Measurements from ENCODE around the gene TMED8.

Gene TMED8

DNA sequence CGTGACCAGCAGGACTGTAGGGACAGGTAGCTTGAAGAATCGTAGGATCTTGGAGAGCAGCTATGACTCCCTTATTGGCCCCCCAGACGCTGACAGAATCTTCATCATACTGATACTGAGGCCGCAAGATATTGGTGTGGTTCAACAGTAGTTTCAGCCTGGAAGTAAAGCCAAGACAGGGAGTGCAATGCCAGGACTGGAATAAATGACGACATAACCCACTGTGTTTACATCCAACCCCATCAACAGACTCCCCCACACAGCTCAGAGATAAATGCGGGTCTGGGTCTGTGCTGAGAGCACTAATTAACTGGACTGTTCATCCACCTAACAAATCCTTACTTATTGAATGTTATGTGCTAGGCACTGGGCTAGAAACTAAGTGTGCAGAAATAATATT is 29.8 kb upstream of the TMED8 start:
- Histone ChIP-seq H3K27me3 (ENCODE audit: control insufficient read depth, insufficient read depth, low read length) (no peaks in the 10 kb centered on the region), H3K36me3 (ENCODE audit: control insufficient read depth, insufficient read depth, low read length) (no peaks in the 10 kb centered on the region), H3K4me1 (ENCODE audit: control insufficient read depth, insufficient read depth, low read length) (no peaks in the 10 kb centered on the region), H3K27ac (ENCODE audit: low read depth, low read length) (no peak overlapping the region), H3K9ac (ENCODE audit: low read length) (no peak overlapping the region), H3K4me3 (ENCODE audit: low read depth, low read length) (no peak overlapping the region), H3K9me3 (ENCODE audit: control insufficient read depth, insufficient read depth, low read depth, low read length) (no peaks in the 10 kb centered on the region)

DNA sequence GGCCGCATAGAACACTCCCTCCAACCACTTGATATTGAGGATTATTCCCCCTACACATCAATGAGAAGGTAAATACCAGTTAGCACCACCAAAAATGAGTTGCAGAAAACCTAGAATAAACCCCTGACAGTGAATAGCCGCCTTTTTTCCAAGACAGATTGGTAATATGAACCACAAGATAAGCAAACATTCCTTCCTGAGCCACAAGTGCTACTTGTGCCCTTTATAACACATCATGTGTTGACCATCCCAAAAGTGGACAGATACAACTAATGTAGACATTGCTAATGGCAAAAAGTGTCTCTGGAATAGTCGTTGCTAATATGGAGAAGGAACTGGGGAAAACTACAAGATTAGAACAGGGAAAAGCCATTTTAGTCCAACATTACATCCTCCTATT is 29.2 kb upstream of the TMED8 start:
- no peaks in the 10 kb centered on the region for H3K4me1 ChIP-seq (ENCODE audit: control insufficient read depth, insufficient read depth, low read length)
- no peaks in the 10 kb centered on the region for H3K36me3 ChIP-seq (ENCODE audit: control insufficient read depth, insufficient read depth, low read length)
- no peaks in the 10 kb centered on the region for H3K27me3 ChIP-seq (ENCODE audit: control insufficient read depth, insufficient read depth, low read length)
- H3K27ac ChIP-seq (ENCODE audit: low read depth, low read length): no peak overlapping the region
- no peak overlapping the region for H3K9ac ChIP-seq (ENCODE audit: low read length)
- H3K9me3 ChIP-seq (ENCODE audit: control insufficient read depth, insufficient read depth, low read depth, low read length): no peaks in the 10 kb centered on the region
- no peak overlapping the region for H3K4me3 ChIP-seq (ENCODE audit: low read depth, low read length)

DNA sequence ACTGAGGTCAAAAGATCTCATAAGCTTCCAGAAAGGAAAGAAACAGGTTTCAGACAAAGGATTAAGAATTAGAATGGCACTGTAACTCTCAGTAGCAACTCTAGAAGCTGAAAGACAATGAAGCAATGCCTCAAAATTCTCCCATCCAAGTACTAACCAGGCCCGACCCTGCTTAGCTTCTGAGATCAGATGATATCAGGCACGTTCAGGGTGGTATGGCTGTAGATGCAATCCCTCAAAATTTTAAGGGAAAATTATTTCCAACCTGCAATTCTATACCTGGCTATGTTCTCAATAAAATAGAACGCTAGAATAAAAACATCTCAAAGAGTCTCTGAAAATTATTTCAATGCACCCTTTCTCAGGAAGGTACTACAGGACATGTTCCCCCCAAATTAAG is 26.9 kb upstream of the TMED8 start:
- no peaks in the 10 kb centered on the region for H3K9me3 ChIP-seq (ENCODE audit: control insufficient read depth, insufficient read depth, low read depth, low read length)
- H3K36me3 ChIP-seq (ENCODE audit: control insufficient read depth, insufficient read depth, low read length): no peaks in the 10 kb centered on the region
- H3K27me3 ChIP-seq (ENCODE audit: control insufficient read depth, insufficient read depth, low read length): no peaks in the 10 kb centered on the region
- H3K4me3 ChIP-seq (ENCODE audit: low read depth, low read length): no peak overlapping the region
- H3K27ac ChIP-seq (ENCODE audit: low read depth, low read length): no peak overlapping the region
- no peaks in the 10 kb centered on the region for H3K4me1 ChIP-seq (ENCODE audit: control insufficient read depth, insufficient read depth, low read length)
- H3K9ac ChIP-seq (ENCODE audit: low read length): no peak overlapping the region

DNA sequence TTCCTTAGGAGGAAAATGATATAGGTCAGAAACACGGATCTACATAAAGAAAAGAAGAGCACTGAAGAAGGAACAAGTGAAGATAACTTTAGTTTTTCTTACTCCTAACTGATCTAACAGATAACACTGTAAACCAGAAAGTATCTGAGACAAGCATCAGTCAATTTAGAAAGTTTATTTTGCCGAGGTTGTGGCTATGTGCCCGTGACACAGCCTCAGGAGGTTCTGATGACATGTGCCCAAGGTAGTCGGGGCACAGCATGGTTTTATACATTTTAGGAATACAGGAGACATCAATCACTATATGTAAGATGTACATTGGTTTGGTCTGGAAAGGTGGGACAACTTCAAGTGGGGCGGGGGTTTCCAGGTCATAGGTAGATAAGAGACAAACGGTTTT is 23.3 kb upstream of the TMED8 start:
- Histone ChIP-seq H3K9me3 (ENCODE audit: control insufficient read depth, insufficient read depth, low read depth, low read length) (0 out of 2 replicates have a peak, but pooled peaks cover 3% of the 10 kb centered on the region), H3K27ac (ENCODE audit: low read depth, low read length) (no peak overlapping the region), H3K4me1 (ENCODE audit: control insufficient read depth, insufficient read depth, low read length) (no peaks in the 10 kb centered on the region), H3K36me3 (ENCODE audit: control insufficient read depth, insufficient read depth, low read length) (no peaks in the 10 kb centered on the region), H3K9ac (ENCODE audit: low read length) (no peak overlapping the region), H3K27me3 (ENCODE audit: control insufficient read depth, insufficient read depth, low read length) (no peaks in the 10 kb centered on the region), H3K4me3 (ENCODE audit: low read depth, low read length) (no peak overlapping the region)

DNA sequence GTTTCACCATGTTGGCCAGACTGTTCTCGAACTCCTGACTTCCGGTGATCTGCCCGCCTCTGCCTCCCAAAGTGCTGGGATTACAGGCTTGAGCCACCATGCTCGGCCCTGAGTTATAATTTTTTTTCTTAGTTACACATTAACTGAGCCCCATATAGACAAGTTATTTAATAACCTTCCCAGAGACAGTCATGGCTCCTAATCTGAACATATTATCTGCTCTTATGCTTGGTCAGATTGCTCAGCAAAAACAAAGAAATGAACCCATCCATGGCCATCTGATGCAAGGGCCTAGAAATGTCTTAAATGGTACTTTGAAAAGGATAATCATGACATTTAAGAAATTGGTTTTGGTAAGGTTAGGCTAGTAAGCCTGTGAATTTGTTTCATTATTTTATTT is 13.3 kb upstream of the TMED8 start:
- Histone ChIP-seq H3K9me3 (ENCODE audit: control insufficient read depth, insufficient read depth, low read depth, low read length) (no peaks in the 10 kb centered on the region), H3K4me1 (ENCODE audit: control insufficient read depth, insufficient read depth, low read length) (no peaks in the 10 kb centered on the region), H3K36me3 (ENCODE audit: control insufficient read depth, insufficient read depth, low read length) (no peaks in the 10 kb centered on the region), H3K9ac (ENCODE audit: low read length) (no peak overlapping the region), H3K27ac (ENCODE audit: low read depth, low read length) (no peak overlapping the region), H3K27me3 (ENCODE audit: control insufficient read depth, insufficient read depth, low read length) (no peaks in the 10 kb centered on the region), H3K4me3 (ENCODE audit: low read depth, low read length) (no peak overlapping the region)

DNA sequence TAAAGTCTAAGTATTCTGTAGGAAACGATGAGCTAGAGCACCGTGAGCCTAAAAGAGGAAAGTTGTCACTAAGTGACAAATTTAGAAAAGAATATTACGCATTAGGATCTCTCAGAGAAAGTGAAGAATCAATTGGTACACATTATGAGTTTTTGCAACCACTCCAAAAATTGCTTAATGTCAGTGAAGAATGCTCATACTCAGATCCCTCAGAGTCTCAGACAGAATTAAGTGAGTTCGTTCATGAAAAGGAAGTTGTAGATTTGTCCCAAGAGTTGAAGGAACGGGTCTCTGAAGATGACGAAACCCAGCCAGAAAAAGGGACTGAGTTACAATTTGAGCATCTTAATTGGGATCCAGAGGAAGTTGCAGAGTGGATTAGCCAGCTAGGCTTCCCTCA is 1.8 kb upstream of the TMED8 start:
- Histone ChIP-seq H3K36me3 (ENCODE audit: control insufficient read depth, insufficient read depth, low read length) (no peaks in the 10 kb centered on the region), H3K4me1 (ENCODE audit: control insufficient read depth, insufficient read depth, low read length) (peaks cover 14% of the 10 kb centered on the region; the same call in 1 of the 2 replicates), H3K27ac (ENCODE audit: low read depth, low read length) (no peak overlapping the region), H3K27me3 (ENCODE audit: control insufficient read depth, insufficient read depth, low read length) (no peaks in the 10 kb centered on the region), H3K9ac (ENCODE audit: low read length) (no peak overlapping the region), H3K4me3 (ENCODE audit: low read depth, low read length) (no peak overlapping the region), H3K9me3 (ENCODE audit: control insufficient read depth, insufficient read depth, low read depth, low read length) (no peaks in the 10 kb centered on the region)

DNA sequence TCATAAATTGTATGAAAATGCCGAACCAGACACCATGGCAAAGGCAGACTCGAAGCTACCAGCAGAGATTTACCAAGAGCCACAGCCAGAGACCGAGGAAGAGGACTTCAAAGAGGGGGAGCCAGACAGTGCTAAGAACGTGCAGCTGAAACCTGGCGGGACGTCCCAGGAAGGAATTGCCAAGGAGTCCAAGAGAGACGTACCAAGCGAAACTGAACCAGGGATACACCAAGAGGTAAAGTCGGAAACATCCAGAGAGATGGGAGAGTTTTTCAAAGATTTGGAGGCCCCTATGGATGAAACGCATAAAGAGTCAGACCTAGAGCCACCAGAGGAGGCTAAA is 579 bp upstream of the TMED8 start:
- H3K4me3 ChIP-seq (ENCODE audit: low read depth, low read length): peak overlapping the region; percentile 97
- H3K27ac ChIP-seq (ENCODE audit: low read depth, low read length): no peak overlapping the region
- no peaks in the 10 kb centered on the region for H3K36me3 ChIP-seq (ENCODE audit: control insufficient read depth, insufficient read depth, low read length)
- H3K4me1 ChIP-seq (ENCODE audit: control insufficient read depth, insufficient read depth, low read length): peaks cover 14% of the 10 kb centered on the region; the same call in 1 of the 2 replicates
- peak overlapping the region; percentile 78 for H3K9ac ChIP-seq (ENCODE audit: low read length)
- no peaks in the 10 kb centered on the region for H3K27me3 ChIP-seq (ENCODE audit: control insufficient read depth, insufficient read depth, low read length)
- no peaks in the 10 kb centered on the region for H3K9me3 ChIP-seq (ENCODE audit: control insufficient read depth, insufficient read depth, low read depth, low read length)

DNA sequence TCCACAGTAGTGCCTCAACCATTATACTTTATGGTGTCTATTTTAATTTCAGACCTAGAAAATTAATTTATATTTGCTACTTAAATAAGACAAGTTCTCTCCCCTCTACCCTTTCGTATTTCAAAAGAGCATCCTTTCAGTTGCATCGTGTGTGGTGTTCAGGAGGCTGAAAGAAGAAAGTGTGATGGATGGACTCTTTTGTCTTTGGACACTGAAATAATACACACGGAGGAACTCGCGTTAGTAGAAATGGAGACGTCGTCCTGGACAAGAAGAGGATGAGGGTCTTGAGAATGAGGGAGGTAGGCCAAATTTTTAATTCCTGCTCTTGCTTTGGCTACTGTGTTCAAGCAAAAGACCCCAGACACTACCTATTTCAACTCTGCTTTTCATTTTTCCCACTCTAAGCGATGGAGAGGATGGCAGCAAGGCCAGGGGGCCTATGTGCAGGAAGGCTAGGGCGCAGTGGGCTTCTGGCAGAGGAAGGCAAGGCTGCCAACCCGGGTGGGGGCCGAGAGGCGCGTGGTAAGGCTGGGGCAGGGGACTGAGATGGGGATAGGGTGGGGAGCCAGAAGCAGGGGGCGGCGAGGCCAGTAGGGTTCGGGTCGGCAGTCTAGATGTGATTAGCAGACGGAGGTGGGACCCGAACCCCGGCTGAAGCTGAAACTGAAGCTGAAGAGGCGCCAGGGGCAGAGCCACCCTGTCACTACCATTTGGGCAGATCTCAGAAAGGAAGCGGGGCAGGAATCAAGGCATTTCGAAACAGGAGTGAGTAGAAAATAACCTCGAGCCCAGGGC is 722 bp downstream of the TMED8 start:
- H3K9ac ChIP-seq (ENCODE audit: low read length): peak overlapping the region; percentile 78
- H3K4me1 ChIP-seq (ENCODE audit: control insufficient read depth, insufficient read depth, low read length): peaks cover 14% of the 10 kb centered on the region; the same call in 1 of the 2 replicates
- peak overlapping the region; percentile 79; the same call in 1 of the 2 replicates for H3K27ac ChIP-seq (ENCODE audit: low read depth, low read length)
- peak overlapping the region; percentile 97 for H3K4me3 ChIP-seq (ENCODE audit: low read depth, low read length)
- H3K27me3 ChIP-seq (ENCODE audit: control insufficient read depth, insufficient read depth, low read length): no peaks in the 10 kb centered on the region
- H3K9me3 ChIP-seq (ENCODE audit: control insufficient read depth, insufficient read depth, low read depth, low read length): no peaks in the 10 kb centered on the region
- H3K36me3 ChIP-seq (ENCODE audit: control insufficient read depth, insufficient read depth, low read length): no peaks in the 10 kb centered on the region

DNA sequence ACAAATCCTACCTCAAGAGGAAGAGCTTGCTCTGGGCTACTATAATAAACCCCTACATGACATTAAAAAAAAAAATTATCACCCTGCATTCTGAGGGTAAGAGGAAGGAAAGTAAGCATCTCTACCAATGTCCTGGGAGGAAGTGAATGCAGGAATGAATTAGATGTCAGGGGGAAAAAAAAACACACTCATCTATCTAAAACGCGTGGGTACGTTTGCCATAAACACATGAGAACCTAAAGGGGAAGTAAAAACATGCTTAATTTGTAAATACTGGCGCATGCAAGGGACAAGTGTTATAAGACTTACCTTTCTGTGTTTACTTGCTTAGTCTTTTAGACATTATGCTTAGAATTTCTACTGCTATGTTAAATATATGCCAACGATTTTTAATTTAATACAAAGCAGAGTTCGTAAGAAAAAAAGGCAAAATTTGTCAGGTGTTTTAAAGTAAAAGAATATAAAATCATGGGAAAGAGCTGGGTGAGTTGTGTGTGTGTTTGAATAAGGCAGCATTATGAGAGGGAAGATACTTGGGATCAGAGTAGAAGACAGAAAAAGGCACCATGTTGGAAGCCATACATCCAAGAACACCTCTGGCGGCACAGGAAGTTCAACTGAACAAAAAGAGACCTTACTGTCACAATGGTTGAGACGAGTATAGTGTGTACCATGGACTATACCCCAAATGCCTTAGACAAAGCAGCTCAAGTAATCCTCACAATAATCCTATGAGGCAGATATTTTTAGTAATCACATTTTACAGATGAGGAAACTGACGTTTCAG is 1.5 kb downstream of the TMED8 start:
- Histone ChIP-seq H3K9ac (ENCODE audit: low read length) (no peak overlapping the region), H3K36me3 (ENCODE audit: control insufficient read depth, insufficient read depth, low read length) (no peaks in the 10 kb centered on the region), H3K4me3 (ENCODE audit: low read depth, low read length) (peak overlapping the region; percentile 97; the same call in 1 of the 2 replicates), H3K27ac (ENCODE audit: low read depth, low read length) (no peak overlapping the region), H3K4me1 (ENCODE audit: control insufficient read depth, insufficient read depth, low read length) (peaks cover 14% of the 10 kb centered on the region; the same call in 1 of the 2 replicates), H3K27me3 (ENCODE audit: control insufficient read depth, insufficient read depth, low read length) (no peaks in the 10 kb centered on the region), H3K9me3 (ENCODE audit: control insufficient read depth, insufficient read depth, low read depth, low read length) (no peaks in the 10 kb centered on the region)

DNA sequence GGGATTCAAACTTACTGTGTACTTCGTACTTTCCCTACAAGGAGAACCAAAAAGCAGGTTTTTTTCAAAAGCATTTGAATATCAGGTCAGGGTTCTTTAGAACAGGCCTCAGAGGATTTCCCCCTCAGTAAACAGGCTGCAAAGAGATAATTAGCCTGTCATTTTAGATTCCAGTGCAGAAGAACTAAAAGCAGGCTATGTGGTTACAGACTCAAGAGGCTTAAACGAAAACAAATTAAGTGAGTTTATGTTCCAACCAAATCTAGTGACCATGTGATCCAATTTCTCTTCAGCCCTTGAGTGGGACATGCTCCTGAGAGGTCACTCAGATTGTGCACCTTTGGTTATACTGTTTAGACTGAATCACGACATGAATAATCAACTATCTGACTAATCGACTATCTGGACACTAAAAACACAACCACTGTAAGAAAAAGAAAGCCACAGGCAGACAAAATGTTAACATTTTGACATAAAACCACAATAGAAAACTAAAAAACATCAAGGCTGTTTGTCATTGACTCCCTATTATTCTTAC is 4.5 kb downstream of the TMED8 start:
- H3K27me3 ChIP-seq (ENCODE audit: control insufficient read depth, insufficient read depth, low read length): no peaks in the 10 kb centered on the region
- no peak overlapping the region for H3K4me3 ChIP-seq (ENCODE audit: low read depth, low read length)
- 0 out of 2 replicates have a peak overlapping the region, but pooled peaks have one; percentile 7 for H3K27ac ChIP-seq (ENCODE audit: low read depth, low read length)
- no peaks in the 10 kb centered on the region for H3K9me3 ChIP-seq (ENCODE audit: control insufficient read depth, insufficient read depth, low read depth, low read length)
- peaks cover 14% of the 10 kb centered on the region; the same call in 1 of the 2 replicates for H3K4me1 ChIP-seq (ENCODE audit: control insufficient read depth, insufficient read depth, low read length)
- no peak overlapping the region for H3K9ac ChIP-seq (ENCODE audit: low read length)
- no peaks in the 10 kb centered on the region for H3K36me3 ChIP-seq (ENCODE audit: control insufficient read depth, insufficient read depth, low read length)

DNA sequence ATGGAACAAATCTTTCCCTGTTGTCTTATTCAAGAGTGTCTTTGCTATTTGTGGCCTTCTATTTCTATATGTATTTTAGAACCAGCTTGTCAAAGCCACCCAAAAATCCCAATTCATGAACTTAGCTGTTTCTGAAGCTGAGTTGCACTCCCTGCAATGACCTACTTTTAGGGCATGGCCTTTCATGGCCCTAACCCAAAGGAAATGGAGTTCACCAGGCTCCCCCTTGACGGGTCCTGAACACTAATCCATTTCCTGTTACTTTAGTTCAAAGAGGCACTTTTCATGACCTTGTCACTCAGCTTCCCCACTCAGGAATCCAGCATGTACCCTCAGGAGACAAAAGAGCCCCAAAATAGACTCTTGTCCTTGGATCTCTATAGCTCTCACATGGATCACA is 7.6 kb downstream of the TMED8 start:
- Histone ChIP-seq H3K4me1 (ENCODE audit: control insufficient read depth, insufficient read depth, low read length) (0 out of 2 replicates have a peak, but pooled peaks cover 2% of the 10 kb centered on the region), H3K36me3 (ENCODE audit: control insufficient read depth, insufficient read depth, low read length) (no peaks in the 10 kb centered on the region), H3K27me3 (ENCODE audit: control insufficient read depth, insufficient read depth, low read length) (no peaks in the 10 kb centered on the region), H3K4me3 (ENCODE audit: low read depth, low read length) (no peak overlapping the region), H3K27ac (ENCODE audit: low read depth, low read length) (no peak overlapping the region), H3K9ac (ENCODE audit: low read length) (no peak overlapping the region), H3K9me3 (ENCODE audit: control insufficient read depth, insufficient read depth, low read depth, low read length) (no peaks in the 10 kb centered on the region)
